Stimulated activated CD4-positive, alpha-beta T cell treated with anti-CD3 and anti-CD28 coated beads, Interleukin-12 subunit alpha, Interleukin-12 subunit beta, amount 100 ng/mL, for 24 hours (primary cell): Measurements from ENCODE around the gene PACS1.
"Not testable (repeated sequence)": the region's sequence is repeated elsewhere in the genome, so short reads cannot be mapped to it uniquely, and the experiment has no call there.

Experiments used
- DNase-seq, 2 experiments: peaks; one replicate each; pipeline ENCODE4 v3.0.0-alpha.2; 2020; ENCODE audit warnings: low read depth in 2 of 2

Gene PACS1

DNA sequence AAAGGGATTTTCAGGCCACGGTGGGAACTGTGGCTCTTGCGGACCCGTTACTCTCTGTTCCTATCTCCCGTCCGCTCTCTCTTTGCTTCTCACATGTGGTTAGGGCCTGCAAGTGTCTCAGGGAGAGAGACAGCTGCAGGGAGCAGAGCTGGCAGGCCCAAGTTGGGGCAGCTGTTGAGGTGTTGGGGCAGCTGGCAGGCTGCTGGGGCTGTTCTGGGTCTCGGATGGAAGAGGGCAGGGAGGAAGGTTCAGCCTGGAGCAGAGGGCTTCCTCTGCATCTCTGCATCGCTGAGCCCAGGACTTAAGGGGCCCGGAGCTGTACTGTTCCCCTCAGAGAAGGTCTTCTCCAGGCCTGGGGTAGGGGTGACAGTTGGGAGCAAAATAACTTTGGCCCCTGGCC lies 205.3 kb downstream of the PACS1 start:
- DNase-seq, result no peak

DNA sequence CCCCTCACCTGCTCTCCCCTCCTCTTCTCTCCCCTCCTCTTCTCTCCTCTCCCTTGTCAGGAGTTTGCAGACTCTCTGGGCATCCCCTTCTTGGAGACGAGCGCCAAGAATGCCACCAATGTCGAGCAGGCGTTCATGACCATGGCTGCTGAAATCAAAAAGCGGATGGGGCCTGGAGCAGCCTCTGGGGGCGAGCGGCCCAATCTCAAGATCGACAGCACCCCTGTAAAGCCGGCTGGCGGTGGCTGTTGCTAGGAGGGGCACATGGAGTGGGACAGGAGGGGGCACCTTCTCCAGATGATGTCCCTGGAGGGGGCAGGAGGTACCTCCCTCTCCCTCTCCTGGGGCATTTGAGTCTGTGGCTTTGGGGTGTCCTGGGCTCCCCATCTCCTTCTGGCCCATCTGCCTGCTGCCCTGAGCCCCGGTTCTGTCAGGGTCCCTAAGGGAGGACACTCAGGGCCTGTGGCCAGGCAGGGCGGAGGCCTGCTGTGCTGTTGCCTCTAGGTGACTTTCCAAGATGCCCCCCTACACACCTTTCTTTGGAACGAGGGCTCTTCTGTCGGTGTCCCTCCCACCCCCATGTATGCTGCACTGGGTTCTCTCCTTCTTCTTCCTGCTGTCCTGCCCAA lies 206.0 kb downstream of the PACS1 start:
- no peak for DNase-seq

DNA sequence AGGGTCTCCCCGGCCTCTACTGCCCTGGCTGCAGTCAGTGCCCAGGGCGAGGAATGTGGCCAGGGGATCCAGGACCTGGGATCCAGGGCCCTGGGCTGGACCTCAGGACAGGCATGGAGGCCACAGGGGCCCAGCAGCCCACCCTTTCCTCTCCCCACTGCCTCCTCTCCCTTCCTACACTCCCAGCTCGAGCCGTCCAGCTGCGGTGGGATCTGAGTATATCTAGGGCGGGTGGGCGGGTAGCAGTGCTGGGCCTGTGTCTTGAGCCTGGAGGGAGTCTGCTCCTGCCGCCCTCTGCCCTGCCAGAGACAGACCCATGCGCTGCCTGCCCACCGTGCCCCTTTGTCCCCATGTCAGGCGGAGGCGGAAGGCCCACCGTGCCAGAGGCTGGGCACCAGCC lies 206.5 kb downstream of the PACS1 start:
- DNase-seq, result not testable (repeated sequence)

DNA sequence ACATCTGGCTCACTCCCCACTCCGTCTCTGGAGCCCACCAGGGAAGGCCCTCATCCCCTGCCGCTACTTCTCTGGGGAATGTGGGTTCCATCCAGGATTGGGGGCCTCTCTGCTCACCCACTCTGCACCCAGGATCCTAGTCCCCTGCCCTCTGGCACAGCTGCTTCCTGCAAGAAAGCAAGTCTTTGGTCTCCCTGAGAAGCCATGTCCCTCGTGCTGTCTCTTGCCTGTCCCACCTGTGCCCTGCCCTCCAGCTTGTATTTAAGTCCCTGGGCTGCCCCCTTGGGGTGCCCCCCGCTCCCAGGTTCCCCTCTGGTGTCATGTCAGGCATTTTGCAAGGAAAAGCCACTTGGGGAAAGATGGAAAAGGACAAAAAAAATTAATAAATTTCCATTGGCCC lies 207.0 kb downstream of the PACS1 start:
- DNase-seq, result not testable (repeated sequence)

DNA sequence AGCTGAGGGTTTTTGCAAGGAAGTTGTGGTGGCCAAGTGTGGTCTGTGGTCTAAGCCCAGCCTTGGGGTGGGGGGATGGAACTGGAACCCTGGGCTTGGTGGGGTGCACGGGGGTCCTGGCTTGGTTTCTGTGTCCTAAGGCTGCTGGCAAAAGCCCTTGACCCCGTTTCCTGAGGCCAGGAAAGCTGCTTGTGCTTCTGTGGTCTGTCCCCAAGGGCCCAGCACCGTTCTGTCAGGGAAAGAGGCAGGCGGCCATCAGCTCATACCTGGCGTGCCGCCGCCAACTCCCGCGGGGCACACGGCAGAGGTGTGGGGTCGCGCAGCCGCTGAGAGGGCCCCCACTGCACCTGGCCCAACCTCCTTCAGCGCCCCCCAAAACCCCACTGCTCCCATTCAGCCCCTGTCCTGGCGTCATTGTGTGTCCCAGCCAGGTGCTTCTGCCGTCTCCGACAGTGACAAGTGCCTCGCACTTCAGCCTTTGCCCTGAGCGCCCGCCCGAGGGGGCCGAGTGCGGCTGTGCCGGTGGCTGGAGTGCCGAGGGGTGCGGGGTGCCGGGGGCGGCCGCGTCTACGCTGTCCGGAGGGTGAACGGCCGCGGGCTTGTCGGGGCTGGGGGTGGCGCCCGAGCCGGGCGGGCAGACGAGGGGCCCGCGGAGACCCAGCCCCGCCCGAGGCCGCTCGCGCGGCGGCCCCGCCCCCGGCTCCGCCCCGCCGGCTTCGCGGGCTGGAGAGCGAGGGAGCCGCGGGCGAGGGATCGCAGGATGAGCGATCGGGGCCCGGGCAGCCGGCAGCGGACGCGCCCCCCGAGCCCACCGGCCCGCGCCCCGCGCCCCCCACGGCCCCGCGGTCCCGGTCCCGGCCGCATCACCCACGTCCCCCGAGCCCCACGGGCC lies 207.6 kb downstream of the PACS1 start, which contains the start of gene CNIH2:
TSS of gene CNIH2 (plus strand) at position 705 of the 892 bp plus-strand sequence. CDS start 282 bp downstream, outside the sequence.
- DNase-seq, result no peak

DNA sequence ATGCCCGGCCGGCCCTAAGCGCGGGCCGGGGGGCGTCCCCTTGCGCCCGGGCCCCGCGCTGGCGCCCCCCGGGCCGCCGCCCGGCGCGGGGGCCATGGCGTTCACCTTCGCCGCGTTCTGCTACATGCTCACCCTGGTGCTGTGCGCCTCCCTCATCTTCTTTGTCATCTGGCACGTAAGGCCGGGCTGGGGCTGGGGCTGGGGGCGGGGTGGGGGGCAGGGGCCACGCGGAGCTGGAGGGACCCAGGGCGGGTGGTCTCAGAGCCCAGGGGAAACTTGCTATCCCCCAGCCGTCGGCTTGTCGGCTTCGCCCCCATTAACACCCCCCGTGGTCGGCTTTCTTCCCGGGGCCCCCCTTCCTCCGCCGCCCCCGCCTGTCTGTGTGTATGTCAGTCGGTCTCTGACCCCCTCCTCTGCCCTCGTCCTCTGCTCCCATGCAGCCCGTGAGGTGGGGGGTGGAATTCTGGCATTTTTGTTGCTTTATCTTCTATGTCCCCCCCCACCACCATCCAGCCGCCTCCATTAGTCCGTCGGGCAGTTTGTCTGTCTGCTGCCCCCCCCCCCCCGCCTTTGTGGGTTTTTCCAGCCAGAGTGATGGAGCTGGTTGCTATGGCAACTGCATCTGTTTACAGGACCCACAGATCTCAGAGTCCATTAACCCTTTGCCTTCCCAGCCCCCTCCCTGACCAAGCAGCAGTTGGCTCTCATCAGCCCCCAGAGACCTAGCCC lies 208.5 kb downstream of the PACS1 start:
- no peak for DNase-seq

DNA sequence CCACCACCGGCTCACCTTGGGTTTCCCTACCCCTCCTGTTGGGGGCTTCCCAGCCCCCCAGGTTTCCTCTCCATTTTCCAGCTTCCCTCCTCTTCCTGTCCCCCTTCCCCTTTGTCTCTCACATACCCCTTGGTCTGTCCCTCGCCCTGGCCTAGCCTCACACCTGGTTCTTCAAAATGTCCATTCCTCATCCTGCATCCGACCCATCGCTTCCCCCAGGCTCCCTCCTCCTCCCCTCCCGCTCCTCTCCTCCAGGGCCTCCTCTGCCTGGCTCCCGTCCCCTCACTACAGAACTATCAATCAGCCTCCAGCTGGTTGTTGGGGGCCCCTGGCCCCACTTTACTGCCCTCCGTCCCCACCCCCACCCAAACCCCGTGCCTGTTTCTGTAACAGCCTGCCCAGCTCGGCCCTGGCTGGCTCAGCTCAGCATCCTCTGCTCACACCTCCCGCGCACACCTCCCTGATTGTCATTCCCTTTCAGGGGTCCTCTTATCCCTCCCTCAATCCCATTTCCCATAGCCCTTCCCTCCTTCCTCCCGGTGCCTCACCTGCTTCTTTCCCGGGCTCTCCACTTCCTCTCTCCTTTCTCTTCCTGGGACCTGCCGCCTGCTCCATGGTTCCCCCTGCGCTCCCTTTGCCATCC lies 209.1 kb downstream of the PACS1 start:
- no peak for DNase-seq

DNA sequence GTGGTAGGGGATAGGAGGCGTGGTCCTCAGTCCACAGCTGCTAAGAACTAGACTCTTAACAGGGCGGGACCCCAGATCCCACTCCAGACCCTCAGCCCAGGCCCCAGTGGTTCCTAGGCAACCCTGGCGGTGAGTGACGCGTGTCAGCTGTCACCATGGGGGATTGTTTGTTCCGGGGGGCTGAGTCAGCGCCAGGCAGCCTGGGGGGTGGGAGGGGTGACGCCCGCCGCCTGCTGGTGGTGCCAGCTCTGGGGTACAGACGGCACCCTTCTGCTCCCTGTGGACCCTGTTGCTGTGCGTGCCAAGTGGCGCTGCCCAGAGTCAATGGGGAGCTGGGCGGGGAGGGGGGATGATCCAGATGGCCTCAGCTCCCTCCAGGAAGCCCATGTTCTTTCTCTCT lies 210.4 kb downstream of the PACS1 start:
- DNase-seq, result no peak

DNA sequence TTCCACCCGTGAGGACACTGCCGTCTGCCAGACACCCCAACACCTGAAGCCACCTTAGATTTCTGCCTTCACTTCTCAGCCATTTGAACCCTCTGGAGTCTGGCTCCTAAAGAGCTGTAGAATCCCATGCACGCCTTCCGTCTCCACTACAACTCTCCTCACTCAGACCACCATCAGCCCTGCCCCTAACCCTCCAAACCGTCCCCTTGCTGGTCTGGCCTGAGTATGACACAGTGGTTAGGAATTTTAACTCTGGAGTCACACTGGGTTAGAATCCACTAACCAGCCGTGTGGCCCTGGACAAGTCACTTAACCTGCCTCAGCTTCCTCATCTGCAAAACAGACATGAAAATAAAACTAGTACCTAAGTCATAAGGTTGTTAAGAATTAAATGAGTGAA lies 210.9 kb downstream of the PACS1 start:
- no peak for DNase-seq

DNA sequence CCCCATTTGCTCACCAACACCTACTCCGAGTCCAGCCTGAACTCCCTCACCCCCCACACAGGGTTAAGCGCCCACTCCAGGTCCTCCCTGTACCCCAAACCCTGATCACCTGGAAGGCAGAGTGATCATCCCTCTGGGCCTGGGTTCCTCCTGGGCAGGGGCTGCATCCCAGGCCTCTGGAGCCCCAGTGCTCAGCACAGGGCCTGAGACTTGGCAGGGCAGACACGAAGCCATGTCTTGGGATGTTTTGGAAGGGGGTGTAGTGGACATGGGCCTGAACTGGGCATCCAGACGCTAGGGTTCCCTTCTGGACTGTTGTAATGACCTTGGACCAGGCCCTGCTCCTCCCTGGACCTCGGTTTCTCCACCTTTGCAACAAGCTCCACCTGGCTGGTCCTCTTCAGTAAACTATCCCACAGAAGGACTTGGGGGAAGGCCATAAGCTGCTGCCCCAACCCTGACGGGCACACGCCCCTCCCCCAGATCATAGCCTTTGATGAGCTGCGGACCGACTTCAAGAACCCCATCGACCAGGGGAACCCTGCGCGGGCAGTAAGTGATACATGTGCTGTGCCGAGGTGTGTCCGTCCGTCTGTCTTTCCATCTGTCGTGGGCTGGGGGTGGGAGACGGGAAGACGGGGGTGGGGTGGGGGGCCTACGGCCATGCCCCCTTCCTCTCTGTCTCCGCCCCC lies 211.8 kb downstream of the PACS1 start:
- no peak for DNase-seq

DNA sequence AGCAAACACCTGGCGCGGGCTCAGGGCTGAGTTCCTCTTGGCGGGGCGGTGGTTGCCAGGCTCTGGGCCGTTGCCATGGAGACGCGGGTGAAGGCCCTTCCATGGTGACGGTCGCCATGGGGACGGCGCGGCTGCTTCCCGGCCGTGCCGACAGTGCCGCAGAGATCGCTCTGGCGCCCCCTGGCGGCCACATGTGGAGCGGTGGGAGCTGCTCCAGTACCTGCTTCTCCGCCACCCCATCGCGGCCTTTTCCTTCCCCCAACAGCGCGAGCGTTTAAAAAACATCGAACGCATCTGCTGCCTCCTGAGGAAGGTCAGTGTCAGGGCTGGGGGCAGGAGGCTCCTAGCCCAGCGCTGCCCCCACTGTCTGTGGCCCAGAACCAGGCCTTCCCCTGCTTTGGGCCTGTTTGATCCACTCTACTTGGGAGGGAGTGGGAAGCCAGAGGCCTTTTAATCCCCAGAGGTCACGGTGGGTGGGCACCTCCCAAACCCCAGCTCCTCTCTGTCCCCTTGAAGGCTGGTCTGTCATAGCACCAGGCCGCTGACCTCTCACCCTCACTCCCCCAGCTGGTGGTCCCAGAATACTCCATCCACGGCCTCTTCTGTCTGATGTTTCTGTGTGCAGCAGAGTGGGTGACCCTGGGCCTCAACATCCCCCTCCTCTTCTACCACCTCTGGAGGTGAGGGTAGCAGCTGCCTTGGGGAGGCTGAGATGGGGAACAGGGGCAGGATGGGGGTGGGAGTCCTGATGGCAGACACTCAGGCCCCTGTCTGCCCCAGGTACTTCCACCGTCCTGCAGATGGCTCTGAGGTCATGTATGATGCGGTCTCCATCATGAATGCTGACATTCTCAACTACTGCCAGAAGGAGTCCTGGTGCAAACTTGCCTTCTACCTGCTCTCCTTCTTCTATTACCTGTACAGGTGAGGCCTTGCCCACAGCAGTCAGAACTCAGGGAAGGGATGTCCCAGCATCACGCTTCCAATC lies 212.7 kb downstream of the PACS1 start:
- peak; percentile 94 to 97 for DNase-seq

DNA sequence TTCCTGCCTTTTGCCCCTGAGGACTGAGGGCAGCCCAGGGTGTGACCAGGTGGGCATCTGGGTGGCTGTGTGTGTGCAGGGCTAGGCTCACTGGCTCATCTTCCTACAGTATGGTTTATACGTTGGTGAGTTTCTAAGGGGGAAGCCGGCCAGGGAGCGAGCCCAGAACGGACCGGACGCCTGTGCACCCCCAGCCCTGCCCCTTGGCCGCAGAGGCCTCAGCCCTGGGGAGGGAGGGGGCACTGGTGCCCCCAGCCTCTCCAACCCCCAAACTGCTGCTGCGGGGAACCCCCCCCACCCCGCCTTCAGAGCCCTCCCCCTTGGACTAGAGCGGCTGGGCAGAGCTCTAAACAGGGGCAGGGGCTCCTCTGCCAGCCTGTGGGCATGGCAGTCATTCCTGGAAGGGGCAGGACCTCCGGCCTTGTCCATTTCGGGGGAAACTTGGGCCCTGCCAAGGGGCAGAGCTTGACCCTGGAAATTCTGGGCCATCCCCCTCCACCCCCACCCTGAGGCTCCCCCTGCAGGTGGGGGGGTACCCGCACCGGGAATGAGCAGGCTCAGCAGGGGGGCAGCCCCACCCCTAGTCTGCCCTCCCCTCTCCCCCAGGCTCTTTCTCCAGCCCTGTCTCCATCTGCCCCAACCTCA lies 213.5 kb downstream of the PACS1 start:
- DNase-seq, result no peak

DNA sequence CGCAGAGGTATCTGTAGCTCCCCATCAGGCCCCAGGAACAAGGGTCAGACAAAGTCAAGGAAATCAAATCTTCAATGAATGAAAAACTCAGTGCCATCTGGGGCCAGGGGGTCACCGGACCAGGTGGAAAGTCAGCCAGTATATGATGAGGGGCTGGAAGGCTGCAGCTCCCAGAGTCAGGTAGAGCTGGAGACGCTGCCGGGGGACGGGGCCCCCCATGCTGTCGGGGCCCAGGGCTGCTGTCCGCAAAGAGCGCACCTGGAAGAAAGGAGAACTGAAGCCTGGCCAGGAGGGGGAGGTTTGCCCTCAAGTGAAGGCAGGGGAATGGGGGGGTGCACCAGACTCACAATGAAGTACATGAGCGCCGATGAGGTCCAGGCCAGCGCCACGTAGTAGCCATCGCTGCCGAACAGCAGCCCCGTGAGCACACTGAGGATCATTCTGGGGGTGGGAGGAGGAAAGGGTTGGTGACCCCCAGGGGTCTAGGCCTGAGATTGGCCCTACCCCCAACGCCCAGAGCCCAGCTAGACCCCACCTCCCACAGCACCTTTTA lies 214.5 kb downstream of the PACS1 start:
- no peak for DNase-seq

DNA sequence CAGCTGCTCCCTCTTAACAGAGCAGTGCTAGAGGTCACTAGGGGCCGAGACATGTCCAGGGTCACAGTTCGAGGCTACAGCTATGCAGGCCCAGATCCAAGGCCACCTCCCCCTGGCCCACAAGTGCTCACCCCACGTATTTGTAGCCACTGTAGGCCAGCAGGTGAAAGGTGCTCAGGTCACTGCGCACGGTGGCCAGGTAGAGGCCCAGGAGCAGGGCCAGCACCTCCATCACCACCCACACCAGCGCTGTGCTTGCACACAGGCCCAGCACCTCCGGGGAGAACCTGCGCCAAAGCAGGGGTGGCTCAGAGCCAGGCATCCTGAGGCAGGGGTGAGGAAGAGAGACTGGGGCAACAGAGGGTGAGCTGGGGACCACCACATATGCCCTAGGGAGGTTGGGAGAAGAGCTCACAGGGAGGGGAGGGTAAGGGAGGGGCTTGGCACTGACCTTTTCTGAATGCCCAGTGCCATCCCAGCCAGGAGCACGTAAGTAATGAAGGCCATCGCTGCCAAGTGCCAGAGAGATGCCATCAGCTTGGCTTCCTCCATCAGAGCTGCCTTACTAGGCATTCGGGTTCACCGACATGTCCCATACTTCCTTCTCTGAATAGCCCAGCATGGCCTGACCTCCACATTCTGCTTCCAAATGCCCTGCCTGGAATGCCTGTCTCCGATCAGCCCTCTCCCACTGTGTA lies 215.3 kb downstream of the PACS1 start:
- DNase-seq, result no peak

DNA sequence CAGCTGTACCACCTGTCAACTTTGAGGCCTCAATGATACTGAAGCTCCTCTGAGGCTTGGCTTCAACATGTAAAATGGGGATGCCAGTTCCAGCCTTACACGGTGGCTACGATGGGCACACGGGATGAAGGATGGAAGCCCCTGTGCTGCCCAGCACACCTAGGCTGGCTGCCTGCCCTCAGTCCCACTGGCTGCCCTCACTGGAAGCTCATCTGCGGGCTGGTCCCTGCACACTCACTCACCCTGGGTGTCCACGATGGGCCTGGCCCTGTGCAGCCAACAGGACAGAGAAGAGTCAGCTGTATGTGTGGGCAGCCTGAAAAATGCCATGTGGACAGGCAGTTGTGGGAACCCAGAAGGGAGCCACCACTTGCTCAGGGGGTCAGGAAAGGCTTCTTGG lies 216.6 kb downstream of the PACS1 start:
- DNase-seq, result no peak

DNA sequence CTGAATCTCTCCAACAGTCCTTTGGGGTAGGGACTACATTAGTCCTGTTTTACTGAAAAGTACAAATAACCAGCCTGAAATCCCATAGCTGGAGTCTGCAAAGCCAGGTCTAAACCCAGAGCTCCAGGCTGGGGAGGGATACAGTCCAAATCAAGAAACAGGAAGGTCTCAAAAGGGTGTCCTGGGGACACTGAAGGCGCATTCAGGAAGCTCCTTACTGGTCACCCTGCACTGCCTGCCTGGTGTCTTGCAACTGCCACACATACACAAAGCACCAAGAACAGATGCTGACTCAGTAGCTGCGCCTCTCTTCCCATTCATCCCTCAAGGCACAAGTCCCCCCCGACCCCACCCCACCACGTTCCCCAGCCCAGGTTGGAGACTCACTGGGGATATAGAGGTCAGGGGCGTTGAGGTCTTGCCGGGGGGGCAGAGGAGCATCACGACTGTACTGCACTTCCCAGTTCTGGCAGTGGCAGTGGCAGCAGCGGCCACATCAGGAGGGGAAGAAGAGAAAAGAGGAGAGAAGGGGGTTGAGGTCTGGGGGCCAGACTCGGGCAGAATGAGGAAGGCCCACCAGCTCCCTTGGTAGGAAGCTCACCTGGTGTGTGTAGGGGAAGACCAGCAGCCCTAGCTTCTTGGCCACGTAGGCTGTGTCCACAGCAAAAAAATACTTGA lies 217.3 kb downstream of the PACS1 start:
- DNase-seq, result no peak

DNA sequence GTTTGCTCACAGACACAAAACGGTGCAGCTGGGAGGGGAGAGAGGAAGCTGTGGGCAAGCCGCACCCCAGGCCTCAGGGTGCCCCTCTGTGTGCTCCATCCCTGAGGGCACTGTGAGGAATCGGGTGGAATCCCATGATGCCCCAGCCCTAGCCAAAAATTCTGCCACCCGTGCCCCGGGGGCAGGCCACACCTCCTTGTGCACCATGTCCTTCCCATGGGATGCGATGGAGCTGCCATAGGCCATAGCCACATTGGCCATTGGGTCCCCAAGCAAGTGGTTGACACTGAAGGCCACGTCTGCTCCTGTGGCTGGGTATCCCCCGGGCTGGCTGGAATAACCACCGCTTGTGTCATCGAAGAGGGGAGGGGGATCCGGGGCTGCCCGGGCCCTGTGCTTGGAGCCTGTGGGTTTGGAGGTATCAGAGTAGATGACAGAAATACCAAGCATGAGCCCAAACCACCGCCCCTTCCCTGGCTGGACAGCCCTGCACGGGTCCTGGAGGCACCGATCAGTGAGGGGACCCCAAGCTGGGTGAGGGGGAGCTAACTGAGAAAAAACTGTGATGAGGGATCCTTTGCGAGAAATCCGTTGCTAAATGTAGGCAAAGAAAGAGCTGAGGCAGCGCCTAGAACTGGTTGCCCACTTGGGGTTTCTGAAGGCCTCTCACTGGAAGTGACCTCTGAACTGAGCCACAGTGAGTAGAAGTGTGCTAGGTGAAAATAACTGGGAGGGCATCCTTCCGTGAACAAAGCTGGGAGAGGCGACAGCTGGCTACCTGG lies 218.0 kb downstream of the PACS1 start:
- DNase-seq, result no peak
